HepG2 (cell line): ENCODE results near the gene CLN6. TPM values are rescaled to one million over a fixed set of nuclear protein-coding genes. Genes with fewer than 3 reads are reported as not detected.

Experiments used
- FIP1L1 ChIP-seq: fragments of 200-400 bp; formaldehyde crosslinking; IDR thresholded peaks from 2 replicates; pipeline ENCODE4 v1.6.1; 2018; ENCODE audit warnings: low read depth, mild to moderate bottlenecking, low read length, moderate library complexity, borderline replicate concordance; ENCODE audit not compliant: insufficient read depth
- FOSL2 ChIP-seq: sonication (generic); formaldehyde crosslinking; IDR thresholded peaks from 2 replicates; pipeline ENCODE4 v1.4.0; 2020; ENCODE audit warnings: missing genetic modification reagents
- MEIS2 ChIP-seq: sonication (generic); formaldehyde crosslinking; IDR thresholded peaks from 2 replicates; pipeline ENCODE4 v1.9.0; 2021; ENCODE audit warnings: mild to moderate bottlenecking, missing genetic modification reagents
- MIER3 ChIP-seq: IDR thresholded peaks from 2 replicates; pipeline ENCODE4 v1.6.1; 2016; ENCODE audit warnings: missing compliant biosample characterization, borderline replicate concordance
- MZF1 ChIP-seq: sonication (generic); formaldehyde crosslinking; IDR thresholded peaks from 2 replicates; pipeline ENCODE4 v1.8.1; 2023; ENCODE audit warnings: mild to moderate bottlenecking, missing genetic modification reagents, borderline replicate concordance
- RAD21 ChIP-seq: fragments of 450-650 bp; formaldehyde crosslinking; IDR thresholded peaks from 2 replicates; pipeline ENCODE4 v1.5.0; 2020; ENCODE audit warnings: mild to moderate bottlenecking
- SCMH1 ChIP-seq: sonication (generic); formaldehyde crosslinking; IDR thresholded peaks from 2 replicates; pipeline ENCODE4 v1.9.0; 2021; ENCODE audit warnings: missing genetic modification reagents, mild to moderate bottlenecking, borderline replicate concordance
- SMYD3 ChIP-seq: sonication (generic); formaldehyde crosslinking; IDR thresholded peaks from 2 replicates; pipeline ENCODE4 v1.8.1; 2023; ENCODE audit warnings: mild to moderate bottlenecking, missing genetic modification reagents
- SRSF4 ChIP-seq: fragments of 200-400 bp; formaldehyde crosslinking; IDR thresholded peaks from one replicate; pipeline ENCODE4 v1.6.1; 2018; ENCODE audit warnings: mild to moderate bottlenecking, low read depth, low read length, moderate library complexity; ENCODE audit not compliant: poor library complexity, severe bottlenecking
- TEAD3 ChIP-seq: optimal IDR thresholded peaks from 2 replicates; pipeline ENCODE3; 2016; ENCODE audit warnings: borderline replicate concordance
- U2AF2 ChIP-seq: fragments of 200-400 bp; formaldehyde crosslinking; IDR thresholded peaks from 2 replicates; pipeline ENCODE4 v1.6.1; 2017; ENCODE audit warnings: low read depth, mild to moderate bottlenecking, low read length
- ZNF143 ChIP-seq: sonication (generic); formaldehyde crosslinking; IDR thresholded peaks from 2 replicates; pipeline ENCODE4 v1.4.0; 2020; ENCODE audit warnings: missing genetic modification reagents
- ZNF782 ChIP-seq: sonication (generic); formaldehyde crosslinking; IDR thresholded peaks from 2 replicates; pipeline ENCODE4 v1.4.0; 2020; ENCODE audit warnings: missing genetic modification reagents, mild to moderate bottlenecking, borderline replicate concordance
- ZSCAN21 ChIP-seq: sonication (generic); formaldehyde crosslinking; IDR thresholded peaks from 2 replicates; pipeline ENCODE4 v1.8.0; 2022; ENCODE audit warnings: mild to moderate bottlenecking, missing genetic modification reagents, moderate library complexity, borderline replicate concordance
- polyA plus RNA-seq, 8 experiments: library from polyadenylated mRNA; depleted of rRNA in 3 of 8; stranded (reverse) in 7 of 8; unstranded in 1 of 8; fragments of >200 nt; fragmentation: Illumina TruSeq in 4 of 8; extraction: Trizol in 4 of 8; gene quantifications; 2 replicates each; pipeline versions ENCODE4 v1.2.1 to v1.2.3, GENCODE V29; 2011 to 2016; ENCODE audit warnings: low read depth in 4 of 8, missing spikeins in 1 of 8, mixed read lengths in 1 of 8; ENCODE audit not compliant: insufficient read depth in 1 of 8
- total RNA-seq, 5 experiments: library from RNA; depleted of rRNA; stranded (reverse); fragments of >200 nt; fragmentation: Illumina TruSeq; extraction: Trizol; gene quantifications; 2 replicates each; pipeline ENCODE4 v1.2.3, GENCODE V29; 2016; ENCODE audit warnings: low read depth in 1 of 5
- TF ChIP-seq, protein P1 (sequence below): fragments of 450-650 bp; IDR thresholded peaks from 2 replicates; pipeline ENCODE4 v1.6.1; 2017; ENCODE audit warnings: mild to moderate bottlenecking
- TF ChIP-seq, protein P2 (sequence below): sonication (generic); formaldehyde crosslinking; IDR thresholded peaks from 2 replicates; pipeline ENCODE4 v1.5.0; 2020; ENCODE audit warnings: mild to moderate bottlenecking, missing genetic modification reagents, borderline replicate concordance
- TF ChIP-seq, protein P3 (sequence below): sonication (generic); formaldehyde crosslinking; IDR thresholded peaks from 2 replicates; pipeline ENCODE4 v1.5.0; 2020; ENCODE audit warnings: missing genetic modification reagents

The CLN6 gene
- total and polyA plus RNA-seq, 2 of the 13 experiments (the other 11 are each of a cell fraction or from before 2014, with no cell fraction given): 24.9 to 27.1 TPM

DNA sequence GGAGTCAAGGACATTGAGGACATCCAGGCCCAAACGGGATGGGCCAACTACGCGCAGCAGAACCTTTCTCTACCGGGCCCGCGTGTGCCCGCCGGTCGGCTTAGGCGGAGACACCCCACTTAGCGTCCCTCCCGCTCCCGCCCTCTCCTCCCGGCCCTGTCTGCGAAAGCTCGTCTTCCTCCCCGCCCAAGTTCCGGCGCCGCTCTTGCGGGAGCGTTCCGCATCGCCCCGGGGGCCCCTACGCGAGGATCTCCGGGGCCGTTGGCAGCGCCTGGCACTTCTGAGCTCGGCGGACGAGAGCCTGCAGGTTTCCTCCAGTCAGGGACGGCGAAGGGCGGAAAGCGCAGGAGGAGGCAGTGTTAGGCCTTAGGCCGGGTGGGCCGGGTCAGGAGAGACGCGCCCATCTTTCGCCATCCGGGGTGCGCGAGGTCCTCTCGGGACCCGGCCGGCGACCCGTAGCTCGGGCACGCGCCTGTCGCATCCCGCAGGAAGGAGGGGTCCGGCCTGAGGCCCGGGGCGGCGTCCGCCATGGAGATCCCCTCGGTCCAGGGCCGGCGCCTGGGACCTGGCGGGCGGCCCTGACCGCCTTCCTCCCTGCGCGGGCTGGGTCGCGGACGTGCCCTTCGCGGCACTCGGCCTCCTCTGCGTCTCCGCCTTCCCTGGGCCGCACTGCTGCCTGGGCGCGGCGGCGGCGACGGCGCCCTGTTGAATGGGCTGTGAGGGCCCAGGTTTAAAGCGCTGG lies 48.2 kb upstream of the CLN6 start, which contains the start of gene FEM1B (continued):
- TF ChIP-seq SRSF4: no peak
- TF ChIP-seq FOSL2: peak; percentile 22
- TF ChIP-seq MEIS2 (CRISPR knock-in tag): peak; percentile 35; the same call in 1 of the 2 replicates
- TF ChIP-seq ZSCAN21 (CRISPR knock-in tag): peak; percentile 82; the same call in 1 of the 2 replicates
- TF ChIP-seq U2AF2: 0 out of 2 replicates have a peak, but pooled peaks have one; percentile 42
- TF ChIP-seq, protein P1, sequence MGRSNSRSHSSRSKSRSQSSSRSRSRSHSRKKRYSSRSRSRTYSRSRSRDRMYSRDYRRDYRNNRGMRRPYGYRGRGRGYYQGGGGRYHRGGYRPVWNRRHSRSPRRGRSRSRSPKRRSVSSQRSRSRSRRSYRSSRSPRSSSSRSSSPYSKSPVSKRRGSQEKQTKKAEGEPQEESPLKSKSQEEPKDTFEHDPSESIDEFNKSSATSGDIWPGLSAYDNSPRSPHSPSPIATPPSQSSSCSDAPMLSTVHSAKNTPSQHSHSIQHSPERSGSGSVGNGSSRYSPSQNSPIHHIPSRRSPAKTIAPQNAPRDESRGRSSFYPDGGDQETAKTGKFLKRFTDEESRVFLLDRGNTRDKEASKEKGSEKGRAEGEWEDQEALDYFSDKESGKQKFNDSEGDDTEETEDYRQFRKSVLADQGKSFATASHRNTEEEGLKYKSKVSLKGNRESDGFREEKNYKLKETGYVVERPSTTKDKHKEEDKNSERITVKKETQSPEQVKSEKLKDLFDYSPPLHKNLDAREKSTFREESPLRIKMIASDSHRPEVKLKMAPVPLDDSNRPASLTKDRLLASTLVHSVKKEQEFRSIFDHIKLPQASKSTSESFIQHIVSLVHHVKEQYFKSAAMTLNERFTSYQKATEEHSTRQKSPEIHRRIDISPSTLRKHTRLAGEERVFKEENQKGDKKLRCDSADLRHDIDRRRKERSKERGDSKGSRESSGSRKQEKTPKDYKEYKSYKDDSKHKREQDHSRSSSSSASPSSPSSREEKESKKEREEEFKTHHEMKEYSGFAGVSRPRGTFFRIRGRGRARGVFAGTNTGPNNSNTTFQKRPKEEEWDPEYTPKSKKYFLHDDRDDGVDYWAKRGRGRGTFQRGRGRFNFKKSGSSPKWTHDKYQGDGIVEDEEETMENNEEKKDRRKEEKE: no peak
- TF ChIP-seq, protein P2, sequence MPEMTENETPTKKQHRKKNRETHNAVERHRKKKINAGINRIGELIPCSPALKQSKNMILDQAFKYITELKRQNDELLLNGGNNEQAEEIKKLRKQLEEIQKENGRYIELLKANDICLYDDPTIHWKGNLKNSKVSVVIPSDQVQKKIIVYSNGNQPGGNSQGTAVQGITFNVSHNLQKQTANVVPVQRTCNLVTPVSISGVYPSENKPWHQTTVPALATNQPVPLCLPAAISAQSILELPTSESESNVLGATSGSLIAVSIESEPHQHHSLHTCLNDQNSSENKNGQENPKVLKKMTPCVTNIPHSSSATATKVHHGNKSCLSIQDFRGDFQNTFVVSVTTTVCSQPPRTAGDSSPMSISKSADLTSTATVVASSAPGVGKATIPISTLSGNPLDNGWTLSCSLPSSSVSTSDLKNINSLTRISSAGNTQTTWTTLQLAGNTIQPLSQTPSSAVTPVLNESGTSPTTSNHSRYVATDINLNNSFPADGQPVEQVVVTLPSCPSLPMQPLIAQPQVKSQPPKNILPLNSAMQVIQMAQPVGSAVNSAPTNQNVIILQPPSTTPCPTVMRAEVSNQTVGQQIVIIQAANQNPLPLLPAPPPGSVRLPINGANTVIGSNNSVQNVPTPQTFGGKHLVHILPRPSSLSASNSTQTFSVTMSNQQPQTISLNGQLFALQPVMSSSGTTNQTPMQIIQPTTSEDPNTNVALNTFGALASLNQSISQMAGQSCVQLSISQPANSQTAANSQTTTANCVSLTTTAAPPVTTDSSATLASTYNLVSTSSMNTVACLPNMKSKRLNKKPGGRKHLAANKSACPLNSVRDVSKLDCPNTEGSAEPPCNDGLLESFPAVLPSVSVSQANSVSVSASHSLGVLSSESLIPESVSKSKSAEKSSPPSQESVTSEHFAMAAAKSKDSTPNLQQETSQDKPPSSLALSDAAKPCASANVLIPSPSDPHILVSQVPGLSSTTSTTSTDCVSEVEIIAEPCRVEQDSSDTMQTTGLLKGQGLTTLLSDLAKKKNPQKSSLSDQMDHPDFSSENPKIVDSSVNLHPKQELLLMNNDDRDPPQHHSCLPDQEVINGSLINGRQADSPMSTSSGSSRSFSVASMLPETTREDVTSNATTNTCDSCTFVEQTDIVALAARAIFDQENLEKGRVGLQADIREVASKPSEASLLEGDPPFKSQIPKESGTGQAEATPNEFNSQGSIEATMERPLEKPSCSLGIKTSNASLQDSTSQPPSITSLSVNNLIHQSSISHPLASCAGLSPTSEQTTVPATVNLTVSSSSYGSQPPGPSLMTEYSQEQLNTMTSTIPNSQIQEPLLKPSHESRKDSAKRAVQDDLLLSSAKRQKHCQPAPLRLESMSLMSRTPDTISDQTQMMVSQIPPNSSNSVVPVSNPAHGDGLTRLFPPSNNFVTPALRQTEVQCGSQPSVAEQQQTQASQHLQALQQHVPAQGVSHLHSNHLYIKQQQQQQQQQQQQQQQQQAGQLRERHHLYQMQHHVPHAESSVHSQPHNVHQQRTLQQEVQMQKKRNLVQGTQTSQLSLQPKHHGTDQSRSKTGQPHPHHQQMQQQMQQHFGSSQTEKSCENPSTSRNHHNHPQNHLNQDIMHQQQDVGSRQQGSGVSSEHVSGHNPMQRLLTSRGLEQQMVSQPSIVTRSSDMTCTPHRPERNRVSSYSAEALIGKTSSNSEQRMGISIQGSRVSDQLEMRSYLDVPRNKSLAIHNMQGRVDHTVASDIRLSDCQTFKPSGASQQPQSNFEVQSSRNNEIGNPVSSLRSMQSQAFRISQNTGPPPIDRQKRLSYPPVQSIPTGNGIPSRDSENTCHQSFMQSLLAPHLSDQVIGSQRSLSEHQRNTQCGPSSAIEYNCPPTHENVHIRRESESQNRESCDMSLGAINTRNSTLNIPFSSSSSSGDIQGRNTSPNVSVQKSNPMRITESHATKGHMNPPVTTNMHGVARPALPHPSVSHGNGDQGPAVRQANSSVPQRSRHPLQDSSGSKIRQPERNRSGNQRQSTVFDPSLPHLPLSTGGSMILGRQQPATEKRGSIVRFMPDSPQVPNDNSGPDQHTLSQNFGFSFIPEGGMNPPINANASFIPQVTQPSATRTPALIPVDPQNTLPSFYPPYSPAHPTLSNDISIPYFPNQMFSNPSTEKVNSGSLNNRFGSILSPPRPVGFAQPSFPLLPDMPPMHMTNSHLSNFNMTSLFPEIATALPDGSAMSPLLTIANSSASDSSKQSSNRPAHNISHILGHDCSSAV (CRISPR knock-in tag): no peak
- peak; percentile 72; the same call in 1 of the 2 replicates for TF ChIP-seq MIER3
- peak; percentile 76 for TF ChIP-seq ZNF143 (CRISPR knock-in tag)
- no peak for TF ChIP-seq FIP1L1
- TF ChIP-seq, protein P3, sequence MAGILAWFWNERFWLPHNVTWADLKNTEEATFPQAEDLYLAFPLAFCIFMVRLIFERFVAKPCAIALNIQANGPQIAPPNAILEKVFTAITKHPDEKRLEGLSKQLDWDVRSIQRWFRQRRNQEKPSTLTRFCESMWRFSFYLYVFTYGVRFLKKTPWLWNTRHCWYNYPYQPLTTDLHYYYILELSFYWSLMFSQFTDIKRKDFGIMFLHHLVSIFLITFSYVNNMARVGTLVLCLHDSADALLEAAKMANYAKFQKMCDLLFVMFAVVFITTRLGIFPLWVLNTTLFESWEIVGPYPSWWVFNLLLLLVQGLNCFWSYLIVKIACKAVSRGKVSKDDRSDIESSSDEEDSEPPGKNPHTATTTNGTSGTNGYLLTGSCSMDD (CRISPR knock-in tag): peak; percentile 83
- peak; percentile 11 for TF ChIP-seq TEAD3
- TF ChIP-seq RAD21: peak; percentile 63
- no peak for TF ChIP-seq SCMH1
- no peak; the same call in 1 of the 2 replicates for TF ChIP-seq ZNF782 (CRISPR knock-in tag)
- peak; percentile 91 for TF ChIP-seq SMYD3
- TF ChIP-seq MZF1 (CRISPR knock-in tag): 0 out of 2 replicates have a peak, but pooled peaks have one; percentile 20
